Measurements from ENCODE around the gene TRPV3.
"Not testable (repeated sequence)": the region's sequence is repeated elsewhere in the genome, so short reads cannot be mapped to it uniquely, and the experiment has no call there.

Gene TRPV3

DNA sequence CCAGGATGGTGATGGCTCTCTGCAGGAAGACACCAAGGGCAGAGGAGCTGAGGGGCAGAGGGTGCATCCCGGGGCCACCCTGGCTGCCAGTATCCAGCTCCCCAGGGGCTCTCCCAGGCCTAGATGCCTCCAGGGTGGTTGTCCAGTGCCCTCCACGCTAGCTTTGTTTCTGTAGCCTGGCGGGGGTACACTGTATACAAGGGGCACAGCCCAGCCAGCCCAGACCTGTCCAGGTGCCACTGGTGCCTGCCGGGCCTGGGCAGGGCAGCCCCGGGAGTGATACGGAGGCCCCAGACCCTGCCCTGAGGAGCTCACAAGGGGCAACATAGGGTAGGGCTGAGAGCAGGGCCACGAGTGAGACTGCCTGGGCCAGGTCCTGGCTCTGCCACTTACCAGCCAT lies 14.6 kb upstream of the TRPV3 start:
- no peaks in the 10 kb centered on the region for H3K4me1 ChIP-seq (ENCODE audit: control insufficient read depth, insufficient read depth, low read length)
- no peak overlapping the region for H3K4me3 ChIP-seq (ENCODE audit: low read depth, low read length)
- peaks cover 16% of the 10 kb centered on the region for H3K36me3 ChIP-seq (ENCODE audit: control insufficient read depth, insufficient read depth, low read length)
- no peaks in the 10 kb centered on the region for H3K27me3 ChIP-seq (ENCODE audit: control insufficient read depth, insufficient read depth, low read length)
- H3K9me3 ChIP-seq (ENCODE audit: control insufficient read depth, insufficient read depth, low read length): no peaks in the 10 kb centered on the region
- H3K9ac ChIP-seq (ENCODE audit: low read depth, low read length): no peak overlapping the region

DNA sequence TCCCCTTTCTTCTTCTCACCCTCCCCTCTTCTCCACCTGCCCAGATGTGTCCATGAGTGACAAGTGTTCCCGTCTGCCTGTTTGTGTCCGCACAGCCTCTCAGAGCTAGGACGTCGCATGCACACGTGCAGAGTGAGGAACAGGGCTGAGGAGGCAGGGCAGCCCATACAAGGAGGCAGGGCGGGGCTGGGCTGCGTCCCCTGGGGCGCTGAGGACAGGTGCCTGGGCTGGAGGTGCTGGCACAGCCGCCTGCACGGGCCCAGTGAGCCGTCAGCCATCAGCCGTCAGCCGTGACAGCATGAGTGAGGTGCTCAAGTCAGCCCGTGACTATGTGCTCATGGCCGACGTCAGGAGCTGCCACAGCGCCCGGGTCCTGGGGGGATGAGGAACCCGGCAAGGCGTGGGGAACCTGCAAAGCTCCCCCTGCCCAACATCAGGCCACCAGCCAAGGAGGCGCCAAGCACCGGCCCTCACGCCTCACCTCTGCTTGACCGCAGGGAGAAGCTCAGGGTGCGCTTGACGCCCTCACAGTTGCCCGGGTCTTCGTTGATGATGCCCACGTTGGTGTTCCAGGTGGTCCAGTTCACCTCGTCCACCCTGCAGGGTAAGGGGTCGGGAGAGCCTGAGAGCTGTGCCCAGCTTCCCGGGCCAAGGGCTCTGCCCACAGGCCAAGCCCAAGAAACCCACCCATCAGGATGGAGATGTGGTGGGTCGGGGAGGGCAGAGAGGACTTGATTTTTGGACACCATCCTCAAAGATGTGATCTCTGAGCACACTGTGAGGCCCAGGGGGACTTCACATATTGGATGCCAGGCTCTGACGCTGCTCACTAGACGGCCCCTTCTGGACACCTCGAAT lies 13.7 kb upstream of the TRPV3 start:
- no peak overlapping the region for H3K9ac ChIP-seq (ENCODE audit: low read depth, low read length)
- H3K4me1 ChIP-seq (ENCODE audit: control insufficient read depth, insufficient read depth, low read length): no peaks in the 10 kb centered on the region
- no peaks in the 10 kb centered on the region for H3K27me3 ChIP-seq (ENCODE audit: control insufficient read depth, insufficient read depth, low read length)
- H3K4me3 ChIP-seq (ENCODE audit: low read depth, low read length): no peak overlapping the region
- no peaks in the 10 kb centered on the region for H3K9me3 ChIP-seq (ENCODE audit: control insufficient read depth, insufficient read depth, low read length)
- peaks cover 17% of the 10 kb centered on the region for H3K36me3 ChIP-seq (ENCODE audit: control insufficient read depth, insufficient read depth, low read length)

DNA sequence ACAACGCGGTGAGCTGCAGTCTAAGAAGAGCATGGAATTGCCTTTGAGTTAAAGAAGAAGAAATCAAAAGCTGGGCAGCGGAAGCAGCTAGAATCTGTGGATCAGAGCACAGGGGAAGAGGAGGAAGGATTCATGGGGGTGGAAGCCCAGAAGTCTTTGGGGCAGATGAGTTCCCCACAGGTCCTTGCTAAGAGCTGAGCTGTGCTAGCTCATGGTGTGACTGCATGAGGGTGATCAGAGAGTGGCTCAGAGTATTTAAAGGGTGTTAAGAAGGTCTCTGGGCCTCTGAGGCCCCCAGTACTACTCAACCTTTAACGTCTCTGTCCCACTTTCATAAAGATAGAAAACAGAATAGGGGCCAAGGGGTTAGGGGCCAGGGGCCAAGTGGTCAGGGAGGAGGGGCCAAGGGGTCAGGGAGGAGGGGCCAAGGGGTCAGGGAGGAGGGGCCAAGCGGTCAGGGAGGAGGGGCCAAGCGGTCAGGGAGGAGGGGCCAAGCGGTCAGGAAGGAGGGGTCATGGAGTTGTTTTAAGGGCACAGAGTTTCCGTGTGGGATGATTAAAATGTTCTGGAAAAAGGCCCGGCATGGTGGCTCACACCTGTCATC lies 12.0 kb upstream of the TRPV3 start:
- Histone ChIP-seq H3K27me3 (ENCODE audit: control insufficient read depth, insufficient read depth, low read length) (no peaks in the 10 kb centered on the region), H3K9me3 (ENCODE audit: control insufficient read depth, insufficient read depth, low read length) (no peaks in the 10 kb centered on the region), H3K4me1 (ENCODE audit: control insufficient read depth, insufficient read depth, low read length) (no peaks in the 10 kb centered on the region), H3K9ac (ENCODE audit: low read depth, low read length) (no peak overlapping the region), H3K4me3 (ENCODE audit: low read depth, low read length) (no peak overlapping the region), H3K36me3 (ENCODE audit: control insufficient read depth, insufficient read depth, low read length) (peaks cover 14% of the 10 kb centered on the region)

DNA sequence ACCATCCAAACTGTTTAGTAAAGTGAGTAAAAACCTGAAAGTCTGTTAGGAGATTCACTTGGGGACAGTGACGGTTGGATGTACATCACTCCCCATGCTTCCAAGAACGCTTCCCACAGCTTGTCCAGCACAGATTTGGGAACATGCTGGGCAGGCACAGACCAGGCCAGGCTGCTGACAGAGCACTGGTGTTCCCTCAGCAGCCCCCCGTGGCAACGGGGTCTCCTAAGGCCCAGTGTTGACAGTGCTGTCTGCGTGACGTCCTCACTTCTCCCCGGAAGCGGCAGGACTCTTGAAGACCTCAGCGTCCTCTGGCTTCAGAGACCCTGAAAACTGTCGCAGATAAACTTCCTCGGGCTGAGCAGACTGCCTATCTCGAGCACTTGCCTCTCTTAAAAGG lies 8.9 kb upstream of the TRPV3 start:
- H3K9ac ChIP-seq (ENCODE audit: low read depth, low read length): no peak overlapping the region
- no peaks in the 10 kb centered on the region for H3K4me1 ChIP-seq (ENCODE audit: control insufficient read depth, insufficient read depth, low read length)
- H3K36me3 ChIP-seq (ENCODE audit: control insufficient read depth, insufficient read depth, low read length): peaks cover 10% of the 10 kb centered on the region
- no peak overlapping the region for H3K4me3 ChIP-seq (ENCODE audit: low read depth, low read length)
- H3K9me3 ChIP-seq (ENCODE audit: control insufficient read depth, insufficient read depth, low read length): no peaks in the 10 kb centered on the region
- H3K27me3 ChIP-seq (ENCODE audit: control insufficient read depth, insufficient read depth, low read length): no peaks in the 10 kb centered on the region

DNA sequence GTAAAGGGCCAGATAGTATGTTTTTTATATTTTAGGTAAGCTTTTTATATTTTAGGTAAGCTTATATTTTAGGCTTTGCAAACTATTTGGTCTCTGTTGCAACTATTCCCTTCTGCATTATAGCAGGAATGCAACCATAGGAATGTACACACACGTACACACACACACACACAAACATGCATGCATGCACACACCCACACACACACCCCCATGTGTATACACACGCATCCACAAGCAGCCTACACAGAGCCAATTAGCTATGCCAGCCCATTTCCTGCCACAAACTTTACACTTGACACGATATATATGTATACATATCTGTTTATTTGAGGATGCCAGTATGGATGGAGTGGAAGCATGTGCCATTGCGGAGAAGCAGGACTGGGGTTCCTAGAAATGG lies 7.5 kb upstream of the TRPV3 start:
- H3K9me3 ChIP-seq (ENCODE audit: control insufficient read depth, insufficient read depth, low read length): no peaks in the 10 kb centered on the region
- no peak overlapping the region for H3K9ac ChIP-seq (ENCODE audit: low read depth, low read length)
- H3K27me3 ChIP-seq (ENCODE audit: control insufficient read depth, insufficient read depth, low read length): no peaks in the 10 kb centered on the region
- H3K4me1 ChIP-seq (ENCODE audit: control insufficient read depth, insufficient read depth, low read length): no peaks in the 10 kb centered on the region
- peaks cover 4% of the 10 kb centered on the region for H3K36me3 ChIP-seq (ENCODE audit: control insufficient read depth, insufficient read depth, low read length)
- no peak overlapping the region for H3K4me3 ChIP-seq (ENCODE audit: low read depth, low read length)

DNA sequence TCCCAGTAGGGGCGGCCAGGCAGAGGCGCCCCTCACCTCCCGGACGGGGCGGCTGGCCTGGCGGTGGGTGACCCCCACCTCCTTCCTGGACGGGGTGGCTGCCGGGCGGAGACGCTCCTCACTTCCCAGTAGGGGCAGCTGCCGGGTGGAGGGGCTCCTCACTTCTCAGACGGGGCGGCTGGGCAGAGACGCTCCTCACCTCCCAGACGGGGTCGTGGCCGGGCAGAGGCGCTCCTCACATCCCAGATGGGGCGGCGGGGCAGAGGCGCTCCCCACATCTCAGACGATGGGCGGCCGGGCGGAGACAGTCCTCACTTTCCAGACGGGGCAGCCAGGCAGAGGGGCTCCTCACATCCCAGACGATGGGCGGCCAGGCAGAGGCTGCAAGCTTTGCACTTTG lies 6.6 kb upstream of the TRPV3 start:
- H3K36me3 ChIP-seq (ENCODE audit: control insufficient read depth, insufficient read depth, low read length); H3K9ac ChIP-seq (ENCODE audit: low read depth, low read length); H3K9me3 ChIP-seq (ENCODE audit: control insufficient read depth, insufficient read depth, low read length); H3K4me3 ChIP-seq (ENCODE audit: low read depth, low read length); H3K4me1 ChIP-seq (ENCODE audit: control insufficient read depth, insufficient read depth, low read length); H3K27me3 ChIP-seq (ENCODE audit: control insufficient read depth, insufficient read depth, low read length): not testable (repeated sequence)

DNA sequence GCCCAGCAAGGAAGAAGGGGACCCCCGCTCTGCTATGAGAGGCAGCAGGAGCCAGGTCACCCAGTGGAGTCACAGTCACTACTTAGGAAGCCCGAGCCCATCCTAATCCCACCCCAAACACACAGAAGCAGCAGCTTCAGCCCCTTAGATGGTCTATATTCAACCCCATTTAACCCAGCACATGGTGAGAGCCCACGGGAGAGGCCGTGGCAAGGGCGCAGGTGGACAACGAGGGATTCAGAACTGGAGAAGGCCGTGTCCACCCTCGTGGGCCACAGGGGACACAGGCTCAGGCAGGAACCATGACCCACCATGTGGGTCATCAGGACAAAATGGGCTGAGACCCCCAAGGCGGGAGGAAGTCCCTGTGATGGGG lies 1.6 kb upstream of the TRPV3 start:
- H3K27me3 ChIP-seq (ENCODE audit: control insufficient read depth, insufficient read depth, low read length): no peaks in the 10 kb centered on the region
- no peaks in the 10 kb centered on the region for H3K9me3 ChIP-seq (ENCODE audit: control insufficient read depth, insufficient read depth, low read length)
- no peak overlapping the region for H3K9ac ChIP-seq (ENCODE audit: low read depth, low read length)
- H3K4me1 ChIP-seq (ENCODE audit: control insufficient read depth, insufficient read depth, low read length): no peaks in the 10 kb centered on the region
- no peaks in the 10 kb centered on the region for H3K36me3 ChIP-seq (ENCODE audit: control insufficient read depth, insufficient read depth, low read length)
- H3K4me3 ChIP-seq (ENCODE audit: low read depth, low read length): no peak overlapping the region

DNA sequence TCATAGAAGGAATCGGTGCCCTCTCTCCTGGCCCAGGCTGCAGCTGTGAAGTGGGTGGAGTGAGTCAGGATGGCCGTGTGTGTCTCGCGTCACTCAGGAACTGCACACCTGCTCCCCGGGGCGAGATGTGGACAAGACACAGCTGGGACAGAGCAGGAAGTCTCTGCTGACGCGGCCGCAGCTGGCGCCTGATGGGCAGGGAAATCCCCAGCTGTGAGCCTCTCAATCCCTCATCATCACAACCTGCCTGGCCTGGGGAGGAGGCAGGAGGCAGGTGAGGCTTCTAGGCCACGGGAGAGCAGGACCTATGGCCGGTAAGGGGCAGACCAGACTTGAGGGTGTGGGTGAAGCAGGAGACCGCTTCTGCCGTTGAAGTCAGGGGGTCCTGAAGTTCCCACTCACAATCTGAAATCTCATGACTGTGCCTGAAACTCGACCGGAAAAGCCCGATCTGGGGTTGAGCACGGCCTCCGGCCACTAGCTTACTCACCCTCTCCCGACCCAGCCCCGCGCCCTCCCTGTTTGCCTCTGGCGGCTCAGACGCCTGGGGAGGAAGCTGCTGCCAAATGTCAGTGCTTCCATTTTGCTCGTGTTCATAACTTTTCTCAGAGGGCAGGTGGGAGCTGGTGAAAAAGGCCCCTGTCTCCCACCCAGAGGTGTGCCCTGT lies 1.1 kb upstream of the TRPV3 start:
- Histone ChIP-seq H3K9me3 (ENCODE audit: control insufficient read depth, insufficient read depth, low read length) (no peaks in the 10 kb centered on the region), H3K4me1 (ENCODE audit: control insufficient read depth, insufficient read depth, low read length) (no peaks in the 10 kb centered on the region), H3K4me3 (ENCODE audit: low read depth, low read length) (no peak overlapping the region), H3K9ac (ENCODE audit: low read depth, low read length) (no peak overlapping the region), H3K36me3 (ENCODE audit: control insufficient read depth, insufficient read depth, low read length) (no peaks in the 10 kb centered on the region), H3K27me3 (ENCODE audit: control insufficient read depth, insufficient read depth, low read length) (no peaks in the 10 kb centered on the region)

DNA sequence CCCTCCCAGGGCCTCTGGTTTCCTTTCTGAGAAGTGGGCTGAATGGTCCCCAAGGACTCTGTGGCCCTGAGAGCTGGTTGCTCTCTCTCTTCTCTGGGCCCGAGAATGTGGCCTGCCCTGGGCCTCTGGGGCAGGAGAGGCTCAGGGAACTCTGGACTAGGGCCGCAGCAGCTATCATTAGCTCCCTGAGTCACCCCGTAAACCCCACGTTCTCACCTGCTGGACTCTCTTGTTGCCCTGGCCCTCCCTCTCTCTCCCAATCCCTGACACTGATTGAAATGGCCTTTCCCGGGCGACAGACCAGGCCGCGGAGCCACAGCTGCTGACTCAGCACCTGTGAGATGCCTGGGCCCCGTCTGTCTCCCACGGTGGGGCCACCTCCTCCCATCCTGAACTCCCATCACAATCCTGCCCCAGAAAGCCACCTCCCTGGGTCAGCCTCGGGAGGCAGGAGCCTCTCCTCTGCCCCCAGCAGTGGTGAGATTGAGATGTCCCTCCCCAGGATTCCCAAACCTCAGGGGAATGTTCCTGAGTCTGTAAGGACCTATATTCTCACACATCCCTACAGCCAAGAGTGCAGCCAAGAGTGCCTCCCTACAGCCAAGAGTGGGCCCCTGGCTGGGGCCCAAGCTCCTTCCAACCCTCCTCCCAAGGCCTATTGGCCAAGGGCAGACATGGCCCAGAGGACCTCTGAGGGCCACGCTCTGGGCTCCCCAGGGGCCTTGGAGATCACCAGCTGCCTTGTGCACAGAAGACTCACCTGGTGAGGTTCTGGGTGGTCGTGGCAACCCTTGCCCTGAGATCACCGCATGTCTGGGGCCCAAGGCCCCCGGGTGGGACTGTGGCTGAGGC lies 470 bp downstream of the TRPV3 start:
- H3K36me3 ChIP-seq (ENCODE audit: control insufficient read depth, insufficient read depth, low read length): no peaks in the 10 kb centered on the region
- H3K27me3 ChIP-seq (ENCODE audit: control insufficient read depth, insufficient read depth, low read length): no peaks in the 10 kb centered on the region
- no peaks in the 10 kb centered on the region for H3K4me1 ChIP-seq (ENCODE audit: control insufficient read depth, insufficient read depth, low read length)
- no peaks in the 10 kb centered on the region for H3K9me3 ChIP-seq (ENCODE audit: control insufficient read depth, insufficient read depth, low read length)
- no peak overlapping the region for H3K9ac ChIP-seq (ENCODE audit: low read depth, low read length)
- no peak overlapping the region for H3K4me3 ChIP-seq (ENCODE audit: low read depth, low read length)

DNA sequence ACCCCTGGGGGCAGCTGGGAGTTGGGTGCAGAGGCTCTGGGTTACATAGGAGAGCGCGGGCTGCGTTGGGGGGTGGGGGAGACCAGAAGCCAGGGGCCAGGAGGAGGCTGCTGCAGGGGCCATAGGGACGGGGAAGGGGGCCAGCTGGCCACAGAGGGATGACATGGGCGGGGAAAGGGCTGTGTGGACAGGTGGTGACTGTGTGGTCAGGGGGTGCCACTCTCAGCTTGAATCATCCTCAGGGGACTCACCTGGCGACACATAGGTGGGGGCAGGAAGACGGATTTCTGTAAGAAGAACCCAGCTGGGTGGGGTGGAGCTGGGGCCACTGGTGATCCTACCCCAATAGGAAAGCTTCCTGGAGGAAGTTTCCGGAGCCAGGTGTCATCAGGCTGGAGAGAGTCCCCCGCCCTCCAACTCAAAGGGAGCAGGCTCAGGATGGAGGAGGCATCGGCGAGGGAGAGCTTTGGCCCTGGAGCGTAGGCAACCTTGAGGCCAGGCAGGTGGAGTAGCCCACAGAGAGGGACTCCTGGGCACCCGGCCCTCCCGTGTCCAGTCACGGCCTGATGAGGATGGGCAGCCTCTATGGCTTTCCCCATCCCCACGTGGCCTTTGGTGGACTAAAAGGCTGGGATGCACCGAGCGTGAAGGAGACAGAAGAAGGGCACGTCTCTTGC lies 1.2 kb downstream of the TRPV3 start:
- H3K4me3 ChIP-seq (ENCODE audit: low read depth, low read length): no peak overlapping the region
- H3K36me3 ChIP-seq (ENCODE audit: control insufficient read depth, insufficient read depth, low read length): no peaks in the 10 kb centered on the region
- H3K9ac ChIP-seq (ENCODE audit: low read depth, low read length): no peak overlapping the region

DNA sequence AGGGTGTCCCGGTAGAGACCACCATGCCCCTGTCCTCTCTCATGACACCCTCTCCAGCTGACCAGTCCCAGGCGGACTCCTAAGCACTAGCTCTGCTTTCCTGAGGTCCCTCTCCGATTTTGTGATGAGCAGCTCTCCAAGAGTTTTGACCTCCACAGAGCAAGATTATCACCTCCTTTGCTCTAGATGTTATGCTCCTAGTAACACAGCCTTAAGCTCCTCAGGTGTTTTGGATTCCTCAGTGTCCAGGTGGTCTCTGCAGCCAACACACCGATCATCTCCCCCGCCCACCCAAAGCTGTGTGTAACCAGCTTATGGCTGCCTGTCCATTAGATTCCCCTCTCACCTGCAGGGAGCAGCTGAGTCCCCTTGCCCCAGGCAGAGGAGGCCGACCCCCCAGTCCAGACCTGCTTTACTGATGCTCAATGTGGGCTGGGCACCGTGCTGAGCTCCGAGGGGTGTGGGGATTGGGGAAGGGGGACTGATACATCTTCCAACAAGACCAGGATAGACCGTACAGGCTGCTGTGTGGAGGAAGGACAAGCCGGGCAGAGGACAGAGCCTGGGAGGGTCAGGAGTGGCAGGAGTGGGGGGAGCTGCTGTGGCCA lies 2.3 kb downstream of the TRPV3 start:
- Histone ChIP-seq H3K9me3 (ENCODE audit: control insufficient read depth, insufficient read depth, low read length) (no peaks in the 10 kb centered on the region), H3K27me3 (ENCODE audit: control insufficient read depth, insufficient read depth, low read length) (no peaks in the 10 kb centered on the region), H3K9ac (ENCODE audit: low read depth, low read length) (no peak overlapping the region), H3K36me3 (ENCODE audit: control insufficient read depth, insufficient read depth, low read length) (no peaks in the 10 kb centered on the region), H3K4me3 (ENCODE audit: low read depth, low read length) (no peak overlapping the region), H3K4me1 (ENCODE audit: control insufficient read depth, insufficient read depth, low read length) (no peaks in the 10 kb centered on the region)

More for the DNA sequence above, 1.2 kb downstream of the TRPV3 start:
- no peaks in the 10 kb centered on the region for H3K9me3 ChIP-seq (ENCODE audit: control insufficient read depth, insufficient read depth, low read length)
- no peaks in the 10 kb centered on the region for H3K4me1 ChIP-seq (ENCODE audit: control insufficient read depth, insufficient read depth, low read length)
- H3K27me3 ChIP-seq (ENCODE audit: control insufficient read depth, insufficient read depth, low read length): no peaks in the 10 kb centered on the region
